Esophagus squamous epithelium (tissue), 5 donors: ENCODE results near the gene MESD. TPM values are rescaled to one million over a fixed set of nuclear protein-coding genes. Genes with fewer than 3 reads are reported as not detected.
A peak's percentile ranks its signal among the peaks of the same experiment; 100 is the strongest.

Experiments
- DNase-seq: peaks from one replicate; lab custom pipeline; 2025; lab: John Stamatoyannopoulos, UW
- H3K27ac ChIP-seq, 4 donors: fragments of 200-600 bp; sonication (generic); one replicate each; pipeline ENCODE4 v1.5.1; 2016 to 2019; ENCODE audit warnings: mild to moderate bottlenecking in 1 of 4
- H3K27me3 ChIP-seq, 4 donors: fragments of 200-600 bp; sonication (generic); 1 replicate in 3 of 4; 2 replicates in 1 of 4; pipeline versions ENCODE4 v1.5.1 to v1.6.0; 2017 to 2021; ENCODE audit warnings: antibody characterized with exemption in 1 of 4
- H3K36me3 ChIP-seq, 3 donors: fragments of 200-600 bp; sonication (generic); one replicate each; pipeline ENCODE4 v1.5.1; 2016 to 2019
- H3K4me1 ChIP-seq, 3 donors: fragments of 200-600 bp; sonication (generic); one replicate each; pipeline ENCODE4 v1.5.1; 2017 to 2019
- H3K4me3 ChIP-seq, 4 donors: fragments of 200-600 bp; sonication (generic); 1 replicate in 3 of 4; 2 replicates in 1 of 4; pipeline ENCODE4 v1.5.1; 2016 to 2019; ENCODE audit warnings: mild to moderate bottlenecking in 2 of 4, moderate library complexity in 1 of 4
- H3K9me3 ChIP-seq, 3 donors: fragments of 200-600 bp; sonication (generic); one replicate each; pipeline ENCODE4 v1.5.1; 2016 to 2019
- CTCF ChIP-seq, 6 experiments: fragments of 450-650 bp in 4 of 6; fragments of 200-600 bp in 2 of 6; sonication (generic) in 2 of 6; IDR thresholded peaks; one replicate each; pipeline ENCODE4 v1.5.1; 2016 to 2019; ENCODE audit warnings: antibody characterized with exemption in 6 of 6, mild to moderate bottlenecking in 4 of 6, moderate library complexity in 4 of 6
- POLR2A ChIP-seq, 4 donors: fragments of 450-650 bp; IDR thresholded peaks; one replicate each; pipeline ENCODE4 v1.6.1; 2017; ENCODE audit warnings: antibody characterized with exemption in 4 of 4, mild to moderate bottlenecking in 4 of 4, moderate library complexity in 3 of 4
- WGBS, 2 donors: methylation state at CpG; one replicate each; pipeline ENCODE4 v1.1.5; 2018; 5-methylcytosine and 5-hydroxymethylcytosine counted together
- intact Hi-C: fragments of 100-400 bp; cut with DNase I; formaldehyde crosslinking; loops from one replicate; pipeline ENCODE4 v1.15.0; 2022
- total RNA-seq, 4 donors: library from RNA; depleted of rRNA; stranded (reverse); fragments of >200 nt; gene quantifications; one replicate each; pipeline ENCODE4 v1.1.0, GENCODE V29; 2016
- donor health status: DM: yes; HTN: yes; CAD: no.

The MESD gene
- total RNA-seq, 4 donors from 2014 or later, result 13.8 to 25.4 (median 19.1) TPM

- intact Hi-C loops, result no loop called here
- peaks cover 4 to 16% (median 6%) of the 10 kb centered on the region in 3 donors for H3K4me1 ChIP-seq
- H3K27ac ChIP-seq, result peak overlapping the region; percentile 39 to 86 (median 64)
- whole genome bisulfite sequencing, 2 donors, result 54 to 65% methylated on average over 10 to 13 of the region's 13 CpGs
- no peaks in the 10 kb centered on the region for H3K36me3 ChIP-seq
- no peaks in the 10 kb centered on the region for H3K9me3 ChIP-seq
- H3K4me3 ChIP-seq, result peak overlapping the region in 1 of 4 donors; percentile 33
- TF ChIP-seq POLR2A (IDR thresholded peaks at IDR 0.05) (no peak), CTCF (IDR thresholded peaks at IDR 0.05) (no peak)
- DNase-seq, result peak; percentile 30
- no peaks in the 10 kb centered on the region for H3K27me3 ChIP-seq
Measured at GRCh38 chr15:81023483-81024264, 34.1 kb upstream of the MESD start.

GRCh38 chr15:81021321-81021720 is 31.7 kb upstream of the MESD start:
- Histone ChIP-seq H3K36me3 (no peaks in the 10 kb centered on the region), H3K9me3 (no peaks in the 10 kb centered on the region), H3K27ac (no peak overlapping the region), H3K4me1 (peaks cover 4 to 20% (median 6%) of the 10 kb centered on the region in 3 donors), H3K4me3 (no peak overlapping the region), H3K27me3 (no peaks in the 10 kb centered on the region)
- intact Hi-C loops, result no loop called here
- TF ChIP-seq CTCF (IDR thresholded peaks at IDR 0.05) (no peak), POLR2A (IDR thresholded peaks at IDR 0.05) (no peak)
- 88 to 95% methylated on average over 7 of the region's 7 CpGs for WGBS, 2 donors
- DNase-seq, result no peak

- H3K27me3 ChIP-seq, result no peaks in the 10 kb centered on the region
- no peak for DNase-seq
- H3K4me3 ChIP-seq, result no peak overlapping the region
- WGBS, 2 donors, result 86 to 90% methylated on average over 1 to 2 of the region's 2 CpGs
- intact Hi-C loops, result no loop called here
- H3K9me3 ChIP-seq, result no peaks in the 10 kb centered on the region
- H3K27ac ChIP-seq, result no peak overlapping the region
- no peaks in the 10 kb centered on the region for H3K36me3 ChIP-seq
- TF ChIP-seq POLR2A (IDR thresholded peaks at IDR 0.05) (no peak), CTCF (IDR thresholded peaks at IDR 0.05) (no peak)
- H3K4me1 ChIP-seq, result peaks cover 0 to 24% (median 0%) of the 10 kb centered on the region in 3 donors
Measured at GRCh38 chr15:81018197-81018596, 28.6 kb upstream of the MESD start.

GRCh38 chr15:81016489-81017068 is 27.0 kb upstream of the MESD start:
- 22 to 45% methylated on average over 1 of the region's 1 CpG for WGBS, 2 donors
- H3K4me1 ChIP-seq, result peaks cover 0 to 20% (median 0%) of the 10 kb centered on the region in 3 donors
- DNase-seq, result no peak
- no peaks in the 10 kb centered on the region for H3K27me3 ChIP-seq
- intact Hi-C loops, result no loop called here
- TF ChIP-seq POLR2A (IDR thresholded peaks at IDR 0.05) (no peak), CTCF (IDR thresholded peaks at IDR 0.05) (no peak)
- H3K27ac ChIP-seq, result no peak overlapping the region
- no peaks in the 10 kb centered on the region for H3K9me3 ChIP-seq
- H3K4me3 ChIP-seq, result no peak overlapping the region
- no peaks in the 10 kb centered on the region for H3K36me3 ChIP-seq
